Testis (tissue), 3 donors: ENCODE measurements around the gene HLA-E. TPM values are rescaled to one million over a fixed set of nuclear protein-coding genes. Genes with fewer than 3 reads are reported as not detected.
"Not testable (repeated sequence)": the region's sequence is repeated elsewhere in the genome, so short reads cannot be mapped to it uniquely, and the experiment has no call there.

Experiments
- DNase-seq: peaks from one replicate; pipeline ENCODE4 v3.0.0-alpha.2; 2019
- H3K27ac ChIP-seq, 2 donors: fragments of 200-600 bp; sonication (generic); one replicate each; pipeline ENCODE4 v1.5.1; 2019
- H3K27me3 ChIP-seq: fragments of 200-600 bp; sonication (generic); one replicate; pipeline ENCODE4 v1.5.1; 2019
- H3K36me3 ChIP-seq: fragments of 200-600 bp; sonication (generic); one replicate; pipeline ENCODE4 v1.5.1; 2017; ENCODE audit warnings: low read depth; ENCODE audit errors: missing control alignments
- H3K4me1 ChIP-seq: fragments of 200-600 bp; sonication (generic); one replicate; pipeline ENCODE4 v1.5.1; 2019
- H3K4me3 ChIP-seq, 2 donors: fragments of 200-600 bp; sonication (generic); one replicate each; pipeline ENCODE4 v1.5.1; 2017 to 2019
- H3K9me3 ChIP-seq: fragments of 200-600 bp; sonication (generic); one replicate; pipeline ENCODE4 v1.5.1; 2017
- CTCF ChIP-seq, 3 experiments: fragments of 450-650 bp in 2 of 3; fragments of 200-600 bp in 1 of 3; sonication (generic) in 1 of 3; IDR thresholded peaks; one replicate each; pipeline ENCODE4 v1.5.1; 2016 to 2019; ENCODE audit warnings: antibody characterized with exemption in 3 of 3, mild to moderate bottlenecking in 2 of 3, moderate library complexity in 1 of 3
- POLR2A ChIP-seq: fragments of 450-650 bp; IDR thresholded peaks from one replicate; pipeline ENCODE4 v1.6.1; 2017; ENCODE audit warnings: antibody characterized with exemption, mild to moderate bottlenecking, moderate library complexity
- WGBS, 2 donors: methylation state at CpG; one replicate each; pipeline ENCODE4 v1.1.5; 2018; 5-methylcytosine and 5-hydroxymethylcytosine counted together
- intact Hi-C: fragments of 100-400 bp; cut with DNase I; formaldehyde crosslinking; loops from one replicate; pipeline ENCODE4 v1.15.1; 2023; ENCODE audit warnings: low total_unique reads
- polyA plus RNA-seq: library from polyadenylated mRNA; stranded (reverse); fragments of 350-450 nt; fragmentation: Illumina TruSeq; extraction: RNeasy Lipid Tissue Mini Kit (QIAGEN cat#74804); gene quantifications from one replicate; pipeline ENCODE4 v1.2.3, GENCODE V29; 2014; ENCODE audit warnings: low read depth, low replicate concordance; ENCODE audit not compliant: insufficient read depth
- total RNA-seq, 2 donors: library from RNA; depleted of rRNA; stranded (reverse); fragments of >200 nt; gene quantifications; one replicate each; pipeline ENCODE4 v1.2.3, GENCODE V29; 2016

Gene HLA-E
- total and polyA plus RNA-seq, 3 donors from 2014 or later = 90.2 to 253 (median 145) TPM

- no peak for DNase-seq
These were observed 18.3 kb upstream of the HLA-E start for GRCh38 chr6:30470968-30471367.

GRCh38 chr6:30475116-30475515, 14.2 kb upstream of the HLA-E start:
- intact Hi-C loops, H3K27ac ChIP-seq, H3K27me3 ChIP-seq, H3K4me1 ChIP-seq, H3K36me3 ChIP-seq, H3K9me3 ChIP-seq, DNase-seq: not testable (repeated sequence)
- WGBS, 2 donors = 81 to 82% methylated on average over 9 to 21 of the region's 26 CpGs
- peak overlapping the region in 1 of 2 donors; percentile 36 for H3K4me3 ChIP-seq

More at GRCh38 chr6:30470968-30471367, 18.3 kb upstream of the HLA-E start:
- Histone ChIP-seq H3K27ac (no peak overlapping the region), H3K9me3 (no peaks in the 10 kb centered on the region), H3K36me3 (no peaks in the 10 kb centered on the region), H3K4me1 (peaks cover 2% of the 10 kb centered on the region), H3K4me3 (no peak overlapping the region), H3K27me3 (no peaks in the 10 kb centered on the region)
- 89 to 96% methylated on average over 1 of the region's 1 CpG for WGBS, 2 donors
- TF ChIP-seq POLR2A (no peak), CTCF (IDR thresholded peaks at IDR 0.05) (no peak)
- intact Hi-C loops = no loop called here

GRCh38 chr6:30480536-30481156, 8.7 kb upstream of the HLA-E start:
- Histone ChIP-seq H3K36me3 (no peaks in the 10 kb centered on the region), H3K27ac (no peak overlapping the region), H3K27me3 (no peaks in the 10 kb centered on the region), H3K4me1 (no peaks in the 10 kb centered on the region), H3K9me3 (no peaks in the 10 kb centered on the region), H3K4me3 (no peak overlapping the region)
- DNase-seq = no peak
- 4 to 6% methylated on average over 15 to 18 of the region's 18 CpGs for WGBS, 2 donors
- intact Hi-C loops = loop anchor here (10.0 kb wide), 1 partner anchor 124 kb away; no protein-coding TSS in a partner anchor
- TF ChIP-seq CTCF (IDR thresholded peaks at IDR 0.05) (no peak), POLR2A (no peak)

- DNase-seq = no peak
- 1 to 5% methylated on average over 20 to 33 of the region's 33 CpGs for WGBS, 2 donors
- H3K9me3 ChIP-seq = no peaks in the 10 kb centered on the region
- intact Hi-C loops = loop anchor here (10.0 kb wide), 1 partner anchor 123 kb away; no protein-coding TSS in a partner anchor
- H3K4me1 ChIP-seq = no peaks in the 10 kb centered on the region
- no peaks in the 10 kb centered on the region for H3K27me3 ChIP-seq
- no peak overlapping the region for H3K4me3 ChIP-seq
- H3K36me3 ChIP-seq = no peaks in the 10 kb centered on the region
- H3K27ac ChIP-seq = no peak overlapping the region
- no peak for TF ChIP-seq POLR2A
- TF ChIP-seq CTCF (IDR thresholded peaks at IDR 0.05) = no peak
These were observed 7.9 kb upstream of the HLA-E start for GRCh38 chr6:30481211-30481964.

- intact Hi-C loops = loop anchor here (10.0 kb wide), 1 partner anchor 123 kb away; no protein-coding TSS in a partner anchor
- not testable (repeated sequence) for H3K4me3 ChIP-seq, H3K36me3 ChIP-seq, H3K27me3 ChIP-seq, H3K27ac ChIP-seq, H3K9me3 ChIP-seq, H3K4me1 ChIP-seq
- WGBS, 2 donors = 0 to 3% methylated on average over 15 to 19 of the region's 19 CpGs
- peak; percentile 84 for DNase-seq
- peak; percentile 18 to 73 (median 58) for TF ChIP-seq CTCF (IDR thresholded peaks at IDR 0.05)
These were observed 7.2 kb upstream of the HLA-E start for GRCh38 chr6:30481965-30482644.
